HG02970 (cell line): ENCODE measurements around the gene PTPRG.
"Not testable (repeated sequence)": the region's sequence is repeated elsewhere in the genome, so short reads cannot be mapped to it uniquely, and the experiment has no call there.

ENCODE experiments used
- ATAC-seq: cut with Tn5 transposase; IDR thresholded peaks from one replicate; pipeline ENCODE4 v1.9.1; 2021; ENCODE audit warnings: mild to moderate bottlenecking, moderate library complexity, moderate number of reproducible peaks; ENCODE audit not compliant: unreplicated experiment, low FRiP score

Gene PTPRG

GRCh38 chr3:61680617-61681016 is 119.2 kb downstream of the PTPRG start:
- ATAC-seq, result no peak

GRCh38 chr3:61681636-61682035 is 120.3 kb downstream of the PTPRG start:
- ATAC-seq, result no peak

GRCh38 chr3:61682671-61683548 is 121.5 kb downstream of the PTPRG start:
- no peak for ATAC-seq

- no peak for ATAC-seq
These were observed 122.3 kb downstream of the PTPRG start for GRCh38 chr3:61683549-61684236.

- no peak for ATAC-seq
These were observed 123.0 kb downstream of the PTPRG start for GRCh38 chr3:61684386-61684785.

- ATAC-seq, result no peak
These were observed 124.4 kb downstream of the PTPRG start for GRCh38 chr3:61685755-61686154.

GRCh38 chr3:61686228-61686648 is 124.9 kb downstream of the PTPRG start:
- no peak for ATAC-seq

- no peak for ATAC-seq
These were observed 125.8 kb downstream of the PTPRG start for GRCh38 chr3:61687206-61687605.

GRCh38 chr3:61687663-61688306 is 126.4 kb downstream of the PTPRG start:
- no peak for ATAC-seq

- no peak for ATAC-seq
These were observed 127.1 kb downstream of the PTPRG start for GRCh38 chr3:61688307-61688984.

- no peak for ATAC-seq
These were observed 128.6 kb downstream of the PTPRG start for GRCh38 chr3:61690016-61690415.

GRCh38 chr3:61691466-61691865 is 130.1 kb downstream of the PTPRG start:
- no peak for ATAC-seq

GRCh38 chr3:61697301-61697700 is 135.9 kb downstream of the PTPRG start:
- no peak for ATAC-seq

GRCh38 chr3:61698278-61699072 is 137.1 kb downstream of the PTPRG start:
- not testable (repeated sequence) for ATAC-seq

- ATAC-seq, result no peak
These were observed 138.3 kb downstream of the PTPRG start for GRCh38 chr3:61699622-61700021.

GRCh38 chr3:61701011-61701410 is 139.6 kb downstream of the PTPRG start:
- ATAC-seq, result no peak

GRCh38 chr3:61702453-61702852 is 141.1 kb downstream of the PTPRG start:
- no peak for ATAC-seq

GRCh38 chr3:61704807-61705206 is 143.4 kb downstream of the PTPRG start:
- ATAC-seq, result no peak

GRCh38 chr3:61707492-61707891 is 146.1 kb downstream of the PTPRG start:
- ATAC-seq, result no peak

GRCh38 chr3:61710920-61711319 is 149.5 kb downstream of the PTPRG start:
- ATAC-seq, result not testable (repeated sequence)
